Stimulated activated CD4-positive, alpha-beta T cell treated with anti-CD3 and anti-CD28 coated beads, Interleukin-1b, Interleukin-23, amount 100 ng/mL, for 1 hour (primary cell): ENCODE measurements around the gene MTA3.
"Not testable (repeated sequence)": the region's sequence is repeated elsewhere in the genome, so short reads cannot be mapped to it uniquely, and the experiment has no call there.

Experiments
- DNase-seq, 2 donors: peaks; one replicate each; pipeline ENCODE4 v3.0.0-alpha.2; 2020; ENCODE audit warnings: low read depth in 2 of 2

The MTA3 gene

DNA sequence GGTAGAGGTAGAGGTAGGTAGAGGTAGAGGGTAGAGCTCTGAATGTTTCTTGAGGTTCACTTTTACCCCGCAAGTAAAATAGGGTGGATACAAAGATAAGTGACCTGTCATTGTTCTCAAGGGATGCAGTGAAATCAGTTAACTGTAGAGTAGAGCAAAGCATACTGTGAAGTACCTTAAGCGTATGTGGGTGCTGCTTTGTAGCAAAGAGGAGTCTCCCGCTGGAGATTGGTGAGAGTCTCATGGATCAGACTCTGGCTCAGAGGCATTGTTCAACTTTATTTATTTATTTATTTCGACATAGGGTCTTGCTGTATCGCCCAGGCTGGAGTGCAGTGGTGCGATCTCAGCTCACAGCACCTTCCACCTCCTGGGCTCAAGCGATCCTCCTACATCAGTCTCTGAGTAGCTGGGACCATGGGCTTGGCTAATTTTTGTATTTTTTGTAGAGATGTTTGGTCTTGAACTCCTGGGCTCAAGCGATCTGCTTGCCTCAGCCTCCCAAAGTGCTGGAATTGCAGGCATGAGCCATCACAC is 38.7 kb downstream of the MTA3 start:
- DNase-seq = no peak

GRCh38 chr2:42613281-42614064 is 45.0 kb downstream of the MTA3 start:
- DNase-seq = no peak

- no peak for DNase-seq
Measured at GRCh38 chr2:42614838-42615237, 46.4 kb downstream of the MTA3 start.

GRCh38 chr2:42618116-42618515 is 49.7 kb downstream of the MTA3 start:
- DNase-seq = no peak

- no peak for DNase-seq
Measured at GRCh38 chr2:42618972-42619371, 50.5 kb downstream of the MTA3 start.

- DNase-seq = not testable (repeated sequence)
Measured at GRCh38 chr2:42621626-42622025, 53.2 kb downstream of the MTA3 start.

DNA sequence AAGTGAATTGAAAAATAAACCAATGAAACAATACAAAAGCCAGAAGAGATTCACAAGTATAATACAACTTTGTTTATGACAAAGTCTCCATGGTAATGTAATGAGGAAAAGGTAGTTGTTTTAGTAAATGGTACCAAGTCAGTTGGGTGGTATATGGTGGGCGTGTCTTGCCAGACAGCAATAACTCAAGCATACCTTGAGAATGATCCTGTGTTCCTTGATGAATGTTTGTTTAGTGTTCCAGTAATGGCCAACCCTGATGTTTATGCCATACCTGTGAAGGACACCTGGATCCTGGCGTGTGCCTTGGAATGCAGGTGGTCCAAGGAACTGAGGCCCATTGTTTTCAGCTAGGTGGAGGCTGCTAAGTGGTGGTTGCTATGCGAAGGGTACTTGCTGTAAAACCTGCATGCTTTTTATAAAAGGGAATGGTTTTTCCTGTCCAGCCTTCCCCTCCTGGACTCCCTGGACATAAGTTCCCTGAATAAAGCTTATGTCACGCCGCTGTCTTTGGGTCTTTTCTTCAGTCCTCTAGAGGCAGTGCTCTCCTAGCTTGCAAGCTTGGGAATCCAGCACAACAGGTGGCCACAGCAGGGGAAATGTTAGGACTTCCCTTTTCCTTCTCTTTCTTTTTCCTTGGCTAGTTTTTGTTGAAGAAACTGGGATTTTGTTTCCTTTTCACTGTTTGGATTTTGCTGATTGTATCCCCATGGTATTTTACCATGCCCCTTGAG is 54.7 kb downstream of the MTA3 start:
- no peak for DNase-seq

- no peak for DNase-seq
Measured at GRCh38 chr2:42624047-42624446, 55.6 kb downstream of the MTA3 start.

DNA sequence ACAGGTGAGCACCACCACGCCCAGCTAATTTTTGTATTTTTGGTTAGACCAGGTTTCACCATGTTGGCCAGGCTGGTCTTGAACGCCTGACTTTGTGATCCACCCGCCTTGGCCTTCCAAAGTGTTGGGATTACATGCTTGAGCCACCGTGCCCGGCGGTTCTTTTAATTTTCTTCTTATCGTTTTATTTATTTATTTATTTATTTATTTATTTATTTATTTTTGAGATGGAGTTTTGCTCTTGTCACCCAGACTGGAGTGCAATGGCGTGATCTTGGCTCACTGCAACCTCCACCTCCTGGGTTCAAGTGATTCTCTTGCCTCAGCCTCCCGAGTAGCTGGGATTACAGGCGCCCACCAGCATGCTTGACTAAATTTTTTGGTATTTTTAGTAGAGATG is 59.6 kb downstream of the MTA3 start:
- DNase-seq = not testable (repeated sequence)

DNA sequence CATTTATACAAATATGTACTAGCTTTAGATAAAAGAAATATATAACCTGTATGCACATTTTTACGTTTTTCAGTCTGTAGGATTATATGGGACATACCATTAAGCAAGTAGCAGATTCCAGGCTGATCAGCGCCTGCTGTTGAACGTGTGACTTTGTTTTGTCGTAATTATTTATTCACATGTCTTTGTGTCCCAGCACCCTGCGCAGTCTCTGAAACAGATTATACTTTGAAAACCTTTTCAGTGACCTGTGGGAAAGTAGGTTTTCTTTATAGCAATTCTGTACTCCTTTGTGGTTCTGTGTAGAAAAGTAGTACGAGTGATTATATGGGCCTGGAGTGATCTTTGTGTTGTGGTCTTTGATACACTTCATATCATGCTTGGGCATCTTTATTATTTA is 68.5 kb downstream of the MTA3 start:
- no peak for DNase-seq

DNA sequence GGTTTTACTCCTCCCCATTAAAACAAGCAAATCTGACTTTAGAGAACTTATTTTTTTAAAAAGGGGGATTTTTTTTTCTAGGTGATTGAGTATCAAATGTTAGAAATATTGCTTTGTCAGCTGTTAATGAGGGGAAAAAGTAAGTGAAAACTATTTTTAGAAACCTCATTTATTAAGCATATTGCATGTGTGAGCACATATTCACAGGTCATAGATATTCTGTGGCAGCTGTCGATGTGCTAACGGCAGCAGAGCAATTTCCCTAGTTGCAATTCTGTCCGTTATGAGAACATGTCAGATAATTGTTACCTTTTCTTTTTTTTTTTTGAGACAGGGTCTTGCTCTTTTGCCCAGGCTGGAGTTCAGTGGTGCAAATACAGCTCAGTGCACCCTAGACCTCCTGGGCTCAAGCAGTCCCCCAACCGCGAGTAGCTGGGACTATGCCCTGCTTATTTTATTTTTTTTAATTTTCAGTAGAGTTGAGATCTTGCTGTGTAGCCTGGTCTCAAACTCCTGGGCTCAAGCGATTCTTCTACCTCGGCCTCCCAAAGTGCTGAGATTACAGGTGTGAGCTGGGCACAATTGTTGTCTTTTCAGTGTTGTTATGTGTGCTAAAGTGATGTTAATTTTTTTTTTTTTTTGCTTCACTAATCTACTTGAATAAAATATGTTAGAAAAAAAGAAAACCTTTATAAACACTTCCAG is 69.8 kb downstream of the MTA3 start:
- no peak for DNase-seq

DNA sequence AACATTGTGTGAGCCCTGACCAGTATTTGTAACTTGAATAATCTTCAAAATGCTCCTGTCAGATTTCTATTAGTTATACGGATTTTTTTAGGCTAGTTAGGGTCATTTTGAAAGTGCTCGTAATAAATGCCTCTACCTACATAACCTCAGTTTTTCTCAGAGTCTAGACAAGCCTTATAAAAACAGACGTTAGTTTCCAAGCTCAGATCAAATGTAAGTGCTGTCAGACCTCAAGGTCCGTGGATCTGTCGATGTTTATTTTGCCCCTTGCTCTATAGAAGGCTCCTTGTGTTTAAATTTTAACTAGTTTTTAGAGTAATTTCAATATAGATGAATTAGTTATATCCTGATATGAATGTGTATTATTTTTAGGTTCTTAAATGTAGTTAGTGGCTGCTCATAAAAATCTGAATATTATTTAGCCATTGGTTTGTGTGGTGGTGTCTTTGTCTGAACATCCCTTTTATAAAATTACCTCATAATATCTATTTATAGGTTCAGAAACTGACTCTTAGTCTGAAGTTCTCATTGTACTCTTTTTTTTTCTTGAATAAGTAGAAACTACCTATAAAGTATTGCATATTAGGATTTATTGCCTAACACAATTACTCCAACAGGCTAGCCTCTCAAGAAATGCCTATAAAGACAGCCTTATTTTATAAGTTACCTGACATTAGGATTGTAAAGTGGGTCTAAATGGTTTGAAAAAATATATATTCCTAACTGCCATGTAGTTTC is 71.1 kb downstream of the MTA3 start:
- DNase-seq = no peak

- DNase-seq = no peak
Measured at GRCh38 chr2:42640261-42640660, 71.8 kb downstream of the MTA3 start.

- DNase-seq = not testable (repeated sequence)
Measured at GRCh38 chr2:42642371-42642770, 73.9 kb downstream of the MTA3 start.

GRCh38 chr2:42645551-42645950 is 77.1 kb downstream of the MTA3 start:
- DNase-seq = no peak

GRCh38 chr2:42648796-42649195 is 80.4 kb downstream of the MTA3 start:
- DNase-seq = no peak

DNA sequence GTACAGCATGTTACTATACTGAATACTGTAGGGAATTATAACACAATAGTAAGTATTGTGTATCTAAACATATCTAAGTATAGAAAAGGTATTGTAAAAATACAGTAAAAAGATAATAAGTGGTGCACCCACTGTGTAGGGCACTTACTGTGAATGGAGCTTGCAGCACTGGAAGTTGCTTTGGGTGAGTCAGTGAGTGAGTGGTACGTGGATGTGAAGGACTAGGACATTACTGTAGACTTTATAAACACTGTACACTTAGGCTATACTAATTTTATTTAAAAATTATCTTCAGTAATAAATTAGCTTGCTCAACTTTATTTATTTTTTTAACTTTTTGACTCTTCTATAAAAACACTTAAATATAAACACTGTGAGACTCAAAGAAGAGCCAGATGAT is 82.6 kb downstream of the MTA3 start:
- no peak for DNase-seq

DNA sequence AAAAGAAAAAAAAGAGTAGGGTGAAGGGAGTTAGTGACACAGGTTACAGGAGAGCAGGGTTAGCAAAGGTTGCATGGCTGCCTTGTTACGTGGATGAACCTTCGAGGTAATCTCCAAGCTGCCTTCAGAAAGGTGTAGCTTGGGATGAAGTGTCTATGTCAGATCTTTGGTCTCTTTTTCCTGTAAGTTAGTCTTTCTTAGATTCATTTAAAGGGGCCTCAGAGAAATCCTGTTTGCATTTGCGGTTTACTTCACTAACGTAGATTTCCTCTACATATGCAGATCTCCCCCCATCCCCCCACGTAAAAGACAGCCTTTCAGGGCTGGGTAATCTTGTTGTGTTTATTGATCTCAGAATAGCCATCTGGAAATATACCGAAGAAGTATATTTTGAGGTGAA is 83.7 kb downstream of the MTA3 start:
- DNase-seq = no peak

DNA sequence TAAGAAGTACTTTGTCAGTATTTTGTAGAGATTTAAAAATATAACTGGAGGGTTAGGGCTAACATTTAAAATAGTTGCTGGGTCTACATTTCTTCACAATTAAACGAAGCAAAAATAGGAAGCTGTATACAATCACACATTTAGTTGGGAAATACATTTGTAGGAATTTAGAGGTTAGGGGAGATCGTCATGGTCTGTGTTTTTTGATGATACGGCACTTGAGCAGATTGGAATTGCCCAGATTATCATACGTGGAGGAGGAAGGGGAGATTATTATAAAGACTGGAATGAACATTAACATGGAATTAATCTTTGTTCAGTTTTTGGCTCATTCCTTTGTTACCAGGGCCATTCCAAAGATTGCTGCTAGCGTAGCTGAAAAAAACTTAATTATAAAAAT is 84.6 kb downstream of the MTA3 start:
- DNase-seq = no peak

DNA sequence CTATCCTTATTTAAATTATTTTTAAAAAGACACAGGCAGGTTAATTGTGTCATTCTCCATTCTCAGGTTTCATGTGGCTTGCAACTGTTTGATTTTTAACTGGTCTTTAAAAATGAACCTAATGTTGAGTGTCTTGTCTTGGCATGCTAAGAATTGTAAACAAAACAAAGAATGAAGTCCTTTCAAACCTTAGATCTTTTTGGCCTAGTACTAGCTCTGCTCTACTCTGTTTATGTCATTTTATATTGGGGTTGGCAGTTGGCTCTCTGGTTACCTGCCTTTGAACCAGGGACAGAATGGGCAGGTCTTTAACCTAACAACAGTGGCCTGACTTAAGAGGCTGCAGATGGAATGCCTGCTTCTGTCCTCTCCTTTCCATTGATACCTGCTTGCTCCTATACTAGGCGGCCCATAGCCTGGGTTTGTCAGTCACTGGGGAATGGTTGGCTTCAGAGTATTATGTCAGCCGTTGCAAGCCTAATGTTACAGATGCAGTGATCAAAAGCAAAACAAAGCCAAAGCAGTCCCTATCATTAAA is 85.5 kb downstream of the MTA3 start:
- no peak for DNase-seq

- no peak for DNase-seq
Measured at GRCh38 chr2:42658306-42658705, 89.9 kb downstream of the MTA3 start.
